ENCODE results near the gene PLXDC2.

PLXDC2 gene

DNA sequence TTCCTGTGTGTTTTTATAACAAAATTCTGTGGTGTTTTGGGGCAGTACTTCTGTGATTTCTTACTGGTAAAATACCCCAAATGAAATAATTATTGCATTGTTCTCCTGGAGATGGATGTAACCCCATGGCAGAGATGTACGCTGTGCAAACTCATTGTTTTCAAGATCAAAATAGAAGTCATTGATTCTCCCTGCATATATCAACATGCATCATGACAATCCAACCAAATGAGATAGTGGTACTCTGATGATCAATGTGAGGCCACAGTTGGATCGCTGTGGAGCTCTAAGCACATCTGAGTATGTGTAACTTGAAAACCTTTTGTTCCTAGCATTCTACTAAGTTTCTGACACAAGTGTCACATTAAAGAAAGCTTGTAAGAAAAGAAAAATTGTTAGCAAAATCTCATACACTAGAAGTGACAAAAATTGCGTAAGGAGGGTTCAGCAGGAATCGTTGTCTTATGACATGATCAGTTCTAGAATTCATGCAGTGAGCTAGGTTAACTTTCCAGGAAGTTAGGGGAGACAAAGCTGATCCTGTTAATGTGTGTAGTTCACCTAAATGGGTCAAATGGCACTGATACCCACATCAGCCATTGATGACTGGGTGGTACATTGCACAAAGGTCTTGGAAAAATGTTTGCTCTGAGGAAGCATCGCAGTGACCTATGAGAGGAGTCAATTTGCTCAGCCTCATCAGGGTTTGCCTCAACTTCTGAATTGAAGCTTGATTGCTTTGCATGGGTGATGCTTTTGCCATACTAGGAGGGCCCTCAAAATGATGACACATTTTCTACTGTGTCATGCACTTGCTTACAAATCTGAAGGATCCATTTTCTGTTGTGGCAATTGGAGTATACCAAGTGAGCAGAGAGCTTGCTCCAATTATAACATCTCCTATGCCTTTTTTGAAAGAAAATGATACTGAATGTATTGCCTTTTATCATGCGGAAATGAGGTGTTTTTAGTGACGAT lies 145.1 kb downstream of the PLXDC2 start:
- no peak for DNase-seq

DNA sequence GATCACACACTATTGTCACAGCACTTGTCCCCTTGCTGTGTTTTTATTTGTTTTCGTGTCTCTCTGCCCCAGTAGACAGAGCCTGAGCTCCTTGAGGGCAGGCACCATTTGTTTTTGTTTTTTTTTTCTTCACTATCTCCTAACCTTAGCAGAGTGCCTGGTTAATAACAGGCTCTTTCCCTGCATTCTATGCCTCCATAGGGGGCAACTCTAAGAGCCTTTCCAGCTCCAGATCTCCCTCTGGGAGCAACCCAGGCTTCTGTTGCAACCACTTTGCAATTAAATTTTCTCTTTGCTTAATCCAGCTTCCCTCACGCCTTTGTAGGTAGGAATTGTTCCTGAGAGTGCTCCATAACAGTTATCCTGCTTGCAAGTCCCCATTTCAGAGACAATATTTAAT lies 148.4 kb downstream of the PLXDC2 start:
- no peak for TF ChIP-seq CTCF (IDR thresholded peaks at IDR 0.05)
- intact Hi-C loops (cut with DNase I; ENCODE audit: low total_unique reads) = no loop called here

More for the DNA sequence above, 145.1 kb downstream of the PLXDC2 start:
- no peak for TF ChIP-seq CTCF (IDR thresholded peaks at IDR 0.05)
- no peaks in the 10 kb centered on the region for H3K9me3 ChIP-seq
- no peak overlapping the region for H3K27ac ChIP-seq
- H3K4me3 ChIP-seq = no peak overlapping the region
- intact Hi-C loops (cut with DNase I; ENCODE audit: low total_unique reads) = no loop called here
- no peaks in the 10 kb centered on the region for H3K36me3 ChIP-seq
- H3K4me1 ChIP-seq = peaks cover 0 to 40% (median 5%) of the 10 kb centered on the region in 4 donors
- H3K27me3 ChIP-seq = no peaks in the 10 kb centered on the region

GRCh38 chr10:19966751-19967150 lies 150.5 kb downstream of the PLXDC2 start:
- intact Hi-C loops (cut with DNase I; ENCODE audit: low total_unique reads) = no loop called here
- H3K36me3 ChIP-seq = no peaks in the 10 kb centered on the region
- DNase-seq = no peak

More for the DNA sequence above, 148.4 kb downstream of the PLXDC2 start:
- H3K27ac ChIP-seq = no peak overlapping the region
- H3K4me1 ChIP-seq = peaks cover 0 to 33% (median 3%) of the 10 kb centered on the region in 4 donors
- DNase-seq = no peak
- no peaks in the 10 kb centered on the region for H3K27me3 ChIP-seq
- H3K36me3 ChIP-seq = no peaks in the 10 kb centered on the region
- H3K4me3 ChIP-seq = no peak overlapping the region
- no peaks in the 10 kb centered on the region for H3K9me3 ChIP-seq

DNA sequence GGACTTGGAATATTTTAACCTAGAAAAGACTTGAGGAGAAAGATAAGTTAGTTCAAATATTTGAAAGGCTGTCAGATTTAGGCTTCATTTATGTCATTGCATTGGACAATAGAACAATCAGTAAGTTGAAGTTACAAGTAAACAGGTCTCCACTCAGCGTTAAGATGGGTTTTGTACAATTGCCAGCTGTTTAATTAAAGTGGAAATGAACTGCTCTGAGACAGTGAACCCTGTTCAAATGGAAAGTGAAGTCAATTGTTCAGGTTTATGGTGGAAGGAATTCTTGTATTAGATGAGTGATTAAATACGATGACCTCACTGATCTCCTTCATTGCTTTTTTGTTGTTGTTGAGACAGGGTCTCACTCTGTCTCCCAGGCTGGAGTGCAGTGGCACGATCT lies 151.7 kb downstream of the PLXDC2 start:
- Histone ChIP-seq H3K4me3 (no peak overlapping the region), H3K9me3 (no peaks in the 10 kb centered on the region), H3K27ac (no peak overlapping the region), H3K36me3 (no peaks in the 10 kb centered on the region), H3K4me1 (peaks cover 0 to 39% (median 12%) of the 10 kb centered on the region in 4 donors), H3K27me3 (no peaks in the 10 kb centered on the region)
- intact Hi-C loops (cut with DNase I; ENCODE audit: low total_unique reads) = no loop called here
- DNase-seq = no peak
- TF ChIP-seq CTCF (IDR thresholded peaks at IDR 0.05) = no peak

More at GRCh38 chr10:19966751-19967150, 150.5 kb downstream of the PLXDC2 start:
- Histone ChIP-seq H3K27ac (no peak overlapping the region), H3K27me3 (no peaks in the 10 kb centered on the region), H3K4me3 (no peak overlapping the region), H3K4me1 (peaks cover 0 to 36% (median 11%) of the 10 kb centered on the region in 4 donors), H3K9me3 (no peaks in the 10 kb centered on the region)
- TF ChIP-seq CTCF (IDR thresholded peaks at IDR 0.05) = no peak

GRCh38 chr10:19968745-19969144 lies 152.5 kb downstream of the PLXDC2 start:
- intact Hi-C loops (cut with DNase I; ENCODE audit: low total_unique reads) = no loop called here
- Histone ChIP-seq H3K9me3 (no peaks in the 10 kb centered on the region), H3K27me3 (no peaks in the 10 kb centered on the region), H3K4me1 (peaks cover 0 to 39% (median 12%) of the 10 kb centered on the region in 4 donors), H3K4me3 (no peak overlapping the region), H3K36me3 (no peaks in the 10 kb centered on the region), H3K27ac (no peak overlapping the region)
- no peak for TF ChIP-seq CTCF (IDR thresholded peaks at IDR 0.05)
- DNase-seq = no peak

Measured in tibial artery (tissue), 4 donors.